Measurements from ENCODE around the gene PTPRD. TPM values are rescaled to one million over a fixed set of nuclear protein-coding genes. Genes with fewer than 3 reads are reported as not detected.

Gene PTPRD
- total RNA-seq, 4 donors from 2014 or later: 0.72 to 8.0 (median 3.0) TPM

- no peak overlapping the region for H3K4me3 ChIP-seq (ENCODE audit: low read depth, poor library complexity, severe bottlenecking)
- DNase-seq (ENCODE audit: low spot score in 2 of 2): no peak
- no peak for TF ChIP-seq CTCF (IDR thresholded peaks at IDR 0.05)
- TF ChIP-seq POLR2A (IDR thresholded peaks at IDR 0.05): no peak
- intact Hi-C loops (cut with DNase I; ENCODE audit: low total_unique reads): no loop called here
- WGBS, 2 donors: 43 to 54% methylated on average over 3 of the region's 3 CpGs
These were observed 2228.7 kb downstream of the PTPRD start for GRCh38 chr9:8384091-8384490.

- WGBS, 2 donors: 72 to 73% methylated on average over 4 of the region's 4 CpGs
- TF ChIP-seq CTCF (IDR thresholded peaks at IDR 0.05) (no peak), POLR2A (IDR thresholded peaks at IDR 0.05) (no peak)
- no peak for DNase-seq (ENCODE audit: low spot score in 2 of 2)
- H3K4me3 ChIP-seq (ENCODE audit: low read depth, poor library complexity, severe bottlenecking): no peak overlapping the region
- intact Hi-C loops (cut with DNase I; ENCODE audit: low total_unique reads): no loop called here
These were observed 2229.8 kb downstream of the PTPRD start for GRCh38 chr9:8382777-8383527.

- 90 to 97% methylated on average over 1 of the region's 1 CpG for WGBS, 2 donors
- no peak overlapping the region for H3K4me3 ChIP-seq (ENCODE audit: low read depth, poor library complexity, severe bottlenecking)
- intact Hi-C loops (cut with DNase I; ENCODE audit: low total_unique reads): no loop called here
- TF ChIP-seq POLR2A (IDR thresholded peaks at IDR 0.05) (no peak), CTCF (IDR thresholded peaks at IDR 0.05) (no peak)
- no peak for DNase-seq (ENCODE audit: low spot score in 2 of 2)
These were observed 2230.5 kb downstream of the PTPRD start for GRCh38 chr9:8382266-8382665.

GRCh38 chr9:8381601-8382000, 2231.2 kb downstream of the PTPRD start:
- 70 to 77% methylated on average over 3 of the region's 3 CpGs for WGBS, 2 donors
- TF ChIP-seq POLR2A (IDR thresholded peaks at IDR 0.05): no peak
- TF ChIP-seq CTCF (IDR thresholded peaks at IDR 0.05): no peak
- intact Hi-C loops (cut with DNase I; ENCODE audit: low total_unique reads): no loop called here
- no peak overlapping the region for H3K4me3 ChIP-seq (ENCODE audit: low read depth, poor library complexity, severe bottlenecking)
- no peak for DNase-seq (ENCODE audit: low spot score in 2 of 2)

- intact Hi-C loops (cut with DNase I; ENCODE audit: low total_unique reads): no loop called here
- H3K4me3 ChIP-seq (ENCODE audit: low read depth, poor library complexity, severe bottlenecking): no peak overlapping the region
- 92% methylated on average over 3 of the region's 3 CpGs for WGBS, 2 donors
- no peak for TF ChIP-seq POLR2A (IDR thresholded peaks at IDR 0.05)
- no peak for TF ChIP-seq CTCF (IDR thresholded peaks at IDR 0.05)
- no peak for DNase-seq (ENCODE audit: low spot score in 2 of 2)
These were observed 2238.3 kb downstream of the PTPRD start for GRCh38 chr9:8374471-8374870.

GRCh38 chr9:8371686-8372085, 2241.1 kb downstream of the PTPRD start:
- WGBS, 2 donors: 83 to 88% methylated on average over 2 of the region's 2 CpGs
- TF ChIP-seq CTCF (IDR thresholded peaks at IDR 0.05) (no peak), POLR2A (IDR thresholded peaks at IDR 0.05) (no peak)
- no peak for DNase-seq (ENCODE audit: low spot score in 2 of 2)
- intact Hi-C loops (cut with DNase I; ENCODE audit: low total_unique reads): no loop called here
- H3K4me3 ChIP-seq (ENCODE audit: low read depth, poor library complexity, severe bottlenecking): no peak overlapping the region
